SK-N-SH treated with all-trans-retinoic acid at 6 μM for 48 hours (cell line): ENCODE measurements around the gene ABCA3.

ENCODE experiments used
- ARNTL ChIP-seq: fragments of 450-650 bp; formaldehyde crosslinking; IDR thresholded peaks from 2 replicates; pipeline ENCODE4 v1.5.0; 2020; ENCODE audit warnings: low read depth, mild to moderate bottlenecking, moderate library complexity, borderline replicate concordance
- BACH2 ChIP-seq: fragments of 250-450 bp; sonication (Bioruptor Pico); IDR thresholded peaks from 2 replicates; pipeline ENCODE4 v1.9.0; 2021; ENCODE audit warnings: mild to moderate bottlenecking, borderline replicate concordance
- ESRRG ChIP-seq: fragments of 250-450 bp; sonication (Bioruptor Pico); IDR thresholded peaks from 2 replicates; pipeline ENCODE4 v1.6.1; 2021; ENCODE audit warnings: mild to moderate bottlenecking
- GLIS3 ChIP-seq: fragments of 250-450 bp; sonication (Bioruptor Pico); IDR thresholded peaks from 2 replicates; pipeline ENCODE4 v1.5.0; 2020; ENCODE audit warnings: mild to moderate bottlenecking, moderate library complexity
- POU6F1 ChIP-seq: fragments of 250-450 bp; sonication (Bioruptor Pico); IDR thresholded peaks from 2 replicates; pipeline ENCODE4 v1.8.0; 2021; ENCODE audit warnings: low read depth, mild to moderate bottlenecking, moderate library complexity, borderline replicate concordance
- RARB ChIP-seq: fragments of 250-450 bp; sonication (Bioruptor Pico); IDR thresholded peaks from 2 replicates; pipeline ENCODE4 v1.8.0; 2021; ENCODE audit warnings: mild to moderate bottlenecking, moderate library complexity
- TOX ChIP-seq: fragments of 250-450 bp; sonication (Bioruptor Pico); IDR thresholded peaks from 2 replicates; pipeline ENCODE4 v1.8.0; 2021; ENCODE audit warnings: mild to moderate bottlenecking, moderate library complexity, borderline replicate concordance
- ZC3H10 ChIP-seq: fragments of 250-450 bp; sonication (Bioruptor Pico); IDR thresholded peaks from 2 replicates; pipeline ENCODE4 v1.5.1; 2021; ENCODE audit warnings: mild to moderate bottlenecking, moderate library complexity
- ZFP3 ChIP-seq: fragments of 250-450 bp; sonication (Bioruptor Pico); IDR thresholded peaks from 2 replicates; pipeline ENCODE4 v1.5.0; 2020; ENCODE audit warnings: mild to moderate bottlenecking, moderate library complexity
- ZFP30 ChIP-seq: fragments of 450-650 bp; formaldehyde crosslinking; IDR thresholded peaks from 2 replicates; pipeline ENCODE4 v1.5.0; 2022; ENCODE audit warnings: mild to moderate bottlenecking, moderate library complexity
- ZNF8 ChIP-seq: fragments of 450-650 bp; formaldehyde crosslinking; IDR thresholded peaks from 2 replicates; pipeline ENCODE4 v1.5.0; 2020; ENCODE audit warnings: mild to moderate bottlenecking, moderate library complexity

GRCh38 chr16:2361129-2361528 lies 20.6 kb upstream of the ABCA3 start:
- TF ChIP-seq GLIS3 (CRISPR knock-in tag): no peak
- no peak for TF ChIP-seq ZNF8 (CRISPR knock-in tag)
- TF ChIP-seq BACH2 (CRISPR knock-in tag): no peak
- TF ChIP-seq ZFP30 (CRISPR knock-in tag): no peak
- no peak for TF ChIP-seq ESRRG (CRISPR knock-in tag)
- no peak for TF ChIP-seq ZFP3 (CRISPR knock-in tag)
- TF ChIP-seq ARNTL: no peak
- TF ChIP-seq POU6F1 (CRISPR knock-in tag): no peak
- no peak for TF ChIP-seq RARB
- no peak for TF ChIP-seq ZC3H10 (CRISPR knock-in tag)
- TF ChIP-seq TOX: no peak
